GM23248 (cell line): ENCODE measurements around the gene FAM193B. TPM values are rescaled to one million over a fixed set of nuclear protein-coding genes. Genes with fewer than 3 reads are reported as not detected.

Experiments
- DNase-seq: peaks from one replicate; pipeline ENCODE4 v3.0.0-alpha.2; 2015
- H2AFZ ChIP-seq: fragments of 200-600 bp; sonication (generic); 2 replicates; pipeline ENCODE4 v1.6.1; 2016; ENCODE audit warnings: antibody characterized with exemption
- H3F3A ChIP-seq: fragments of 200-600 bp; sonication (generic); 2 replicates; pipeline ENCODE4 v1.6.1; 2016; ENCODE audit warnings: mild to moderate bottlenecking, antibody characterized with exemption, mixed run types; ENCODE audit not compliant: insufficient read depth
- H3K27ac ChIP-seq: fragments of 200-600 bp; sonication (generic); 2 replicates; pipeline ENCODE4 v1.5.1; 2016; ENCODE audit warnings: mild to moderate bottlenecking
- H3K27me3 ChIP-seq: fragments of 200-600 bp; sonication (generic); replicated peaks from 2 replicates; pipeline ENCODE4 v1.6.1; 2016; ENCODE audit warnings: mild to moderate bottlenecking; ENCODE audit not compliant: insufficient read depth
- H3K36me3 ChIP-seq: fragments of 200-600 bp; sonication (generic); 2 replicates; pipeline ENCODE4 v1.6.1; 2016; ENCODE audit warnings: low read depth, mild to moderate bottlenecking
- H3K4me1 ChIP-seq: fragments of 200-600 bp; sonication (generic); 2 replicates; pipeline ENCODE4 v1.6.1; 2016; ENCODE audit warnings: mild to moderate bottlenecking; ENCODE audit not compliant: insufficient read depth
- H3K4me2 ChIP-seq: fragments of 200-600 bp; sonication (generic); one replicate; pipeline ENCODE4 v1.6.1; 2016; ENCODE audit warnings: mild to moderate bottlenecking; ENCODE audit not compliant: unreplicated experiment
- H3K4me3 ChIP-seq: fragments of 200-600 bp; sonication (generic); 2 replicates; pipeline ENCODE4 v1.5.1; 2016; ENCODE audit warnings: mild to moderate bottlenecking
- H3K79me2 ChIP-seq: fragments of 200-600 bp; sonication (generic); 2 replicates; pipeline ENCODE4 v1.6.1; 2016; ENCODE audit warnings: mild to moderate bottlenecking; ENCODE audit not compliant: insufficient read depth
- H3K9ac ChIP-seq: fragments of 200-600 bp; sonication (generic); 2 replicates; pipeline ENCODE4 v1.6.1; 2016; ENCODE audit warnings: mild to moderate bottlenecking
- H3K9me2 ChIP-seq: fragments of 200-600 bp; sonication (generic); 2 replicates; pipeline ENCODE4 v1.6.1; 2016; ENCODE audit warnings: mixed run types, mild to moderate bottlenecking, moderate library complexity; ENCODE audit not compliant: insufficient read depth
- H3K9me3 ChIP-seq: fragments of 200-600 bp; sonication (generic); one replicate; pipeline ENCODE4 v1.6.1; 2017; ENCODE audit warnings: low read depth
- H4K20me1 ChIP-seq: fragments of 200-600 bp; sonication (generic); 2 replicates; pipeline ENCODE4 v1.6.0; 2016; ENCODE audit not compliant: insufficient read depth
- EZH2 ChIP-seq: fragments of 200-600 bp; sonication (generic); IDR thresholded peaks from 2 replicates; pipeline ENCODE4 v1.6.1; 2018; ENCODE audit warnings: antibody characterized with exemption, mild to moderate bottlenecking; ENCODE audit not compliant: insufficient read depth, poor library complexity, severe bottlenecking
- EZH2phosphoT487 ChIP-seq: fragments of 200-600 bp; sonication (generic); IDR thresholded peaks from 2 replicates; pipeline ENCODE4 v1.6.1; 2018; ENCODE audit warnings: antibody characterized with exemption, moderate library complexity, mild to moderate bottlenecking, low read depth; ENCODE audit not compliant: insufficient read depth
- WGBS, 2 experiments: methylation state at CpG; one replicate each; pipeline ENCODE4 v1.1.6; 2015 to 2017; ENCODE audit warnings: low lambda C conversion rate in 2 of 2, low coverage in 1 of 2; ENCODE audit errors: missing lambda C conversion rate in 2 of 2; 5-methylcytosine and 5-hydroxymethylcytosine counted together
- in situ Hi-C: fragments of 300-500 bp; cut with MboI; formaldehyde crosslinking; loops from 2 replicates; pipeline ENCODE4 v1.15.0; 2020
- polyA plus RNA-seq: library from polyadenylated mRNA; unstranded; fragments of >200 nt; fragmentation: Nextera tagmentation; extraction: Ambion mirVana; gene quantifications from 2 replicates; pipeline ENCODE4 v1.2.1, GENCODE V29; 2016
- total RNA-seq: library from RNA; depleted of rRNA; stranded (reverse); fragments of >200 nt; shearing (Covaris generic); gene quantifications from 2 replicates; pipeline ENCODE4 v1.2.3, GENCODE V29; 2014

The FAM193B gene
- total and polyA plus RNA-seq, 2 experiments from 2014 or later, result 8.0 to 21.9 TPM

- H3K27ac ChIP-seq, result peak overlapping the region; percentile 67
- H3K9me3 ChIP-seq, result no peaks in the 10 kb centered on the region
- TF ChIP-seq EZH2phosphoT487 (no peak), EZH2 (no peak)
- H3F3A ChIP-seq, result peaks cover 80% of the 10 kb centered on the region
- H3K36me3 ChIP-seq, result peaks cover 17% of the 10 kb centered on the region; the same call in 1 of the 2 replicates
- no peak overlapping the region for H3K4me3 ChIP-seq
- H3K4me1 ChIP-seq, result peaks cover 30% of the 10 kb centered on the region
- DNase-seq, result peak; percentile 38
- H2AFZ ChIP-seq, result no peak overlapping the region
- no peaks in the 10 kb centered on the region for H3K27me3 ChIP-seq
- H3K4me2 ChIP-seq, result no peak overlapping the region
- no peaks in the 10 kb centered on the region for H3K79me2 ChIP-seq
- 38 to 42% methylated on average over 14 of the region's 14 CpGs for WGBS, 2 experiments
- no peaks in the 10 kb centered on the region for H3K9me2 ChIP-seq
- in situ Hi-C loops, result no loop called here
- H3K9ac ChIP-seq, result peak overlapping the region; percentile 48
- no peaks in the 10 kb centered on the region for H4K20me1 ChIP-seq
Observed at GRCh38 chr5:177479774-177480173, 74.6 kb downstream of the FAM193B start.

- Histone ChIP-seq H3K4me1 (peaks cover 33% of the 10 kb centered on the region), H3K27me3 (no peaks in the 10 kb centered on the region), H3K9ac (peak overlapping the region; percentile 48), H2AFZ (no peak overlapping the region), H3K4me2 (no peak overlapping the region), H4K20me1 (no peaks in the 10 kb centered on the region), H3K27ac (peak overlapping the region; percentile 67), H3K9me2 (no peaks in the 10 kb centered on the region), H3K9me3 (no peaks in the 10 kb centered on the region), H3K4me3 (no peak overlapping the region), H3K79me2 (no peaks in the 10 kb centered on the region), H3F3A (peaks cover 79% of the 10 kb centered on the region), H3K36me3 (0 out of 2 replicates have a peak, but pooled peaks cover 9% of the 10 kb centered on the region)
- TF ChIP-seq EZH2phosphoT487 (no peak), EZH2 (no peak)
- peak; percentile 73 for DNase-seq
- in situ Hi-C loops, result no loop called here
- 37 to 38% methylated on average over 17 to 18 of the region's 18 CpGs for WGBS, 2 experiments
Observed at GRCh38 chr5:177478711-177479646, 75.4 kb downstream of the FAM193B start.

- peaks cover 69% of the 10 kb centered on the region for H3F3A ChIP-seq
- no peak for TF ChIP-seq EZH2
- no peak for TF ChIP-seq EZH2phosphoT487
- H3K27ac ChIP-seq, result peak overlapping the region; percentile 67
- H3K27me3 ChIP-seq, result no peaks in the 10 kb centered on the region
- no peaks in the 10 kb centered on the region for H3K36me3 ChIP-seq
- H3K9me3 ChIP-seq, result no peaks in the 10 kb centered on the region
- peaks cover under 1% of the 10 kb centered on the region for H3K79me2 ChIP-seq
- no peaks in the 10 kb centered on the region for H3K9me2 ChIP-seq
- in situ Hi-C loops, result no loop called here
- no peak overlapping the region for H3K4me2 ChIP-seq
- DNase-seq, result peak; percentile 41
- H3K9ac ChIP-seq, result no peak overlapping the region
- H3K4me1 ChIP-seq, result peaks cover 33% of the 10 kb centered on the region
- 91 to 92% methylated on average over 13 of the region's 13 CpGs for WGBS, 2 experiments
- no peaks in the 10 kb centered on the region for H4K20me1 ChIP-seq
- H3K4me3 ChIP-seq, result no peak overlapping the region
- H2AFZ ChIP-seq, result no peak overlapping the region
Observed at GRCh38 chr5:177477701-177478477, 76.5 kb downstream of the FAM193B start.

GRCh38 chr5:177476531-177477233 is 77.7 kb downstream of the FAM193B start:
- H4K20me1 ChIP-seq, result no peaks in the 10 kb centered on the region
- peaks cover 57% of the 10 kb centered on the region for H3F3A ChIP-seq
- WGBS, 2 experiments, result 72 to 81% methylated on average over 16 to 18 of the region's 18 CpGs
- peaks cover 33% of the 10 kb centered on the region for H3K4me1 ChIP-seq
- H3K9ac ChIP-seq, result no peak overlapping the region
- no peaks in the 10 kb centered on the region for H3K36me3 ChIP-seq
- no peak overlapping the region for H2AFZ ChIP-seq
- no peak overlapping the region for H3K4me3 ChIP-seq
- no peaks in the 10 kb centered on the region for H3K9me3 ChIP-seq
- in situ Hi-C loops, result no loop called here
- H3K9me2 ChIP-seq, result no peaks in the 10 kb centered on the region
- TF ChIP-seq EZH2phosphoT487 (no peak), EZH2 (no peak)
- no peak overlapping the region for H3K4me2 ChIP-seq
- H3K79me2 ChIP-seq, result peaks cover 13% of the 10 kb centered on the region
- peak overlapping the region; percentile 67; the same call in 1 of the 2 replicates for H3K27ac ChIP-seq
- H3K27me3 ChIP-seq, result no peaks in the 10 kb centered on the region
- peak; percentile 70 for DNase-seq
